LNCaP clone FGC (cell line): ENCODE results near the gene MPST.

Source experiments
- DNase-seq: peaks from one replicate; pipeline ENCODE4 v3.0.0-alpha.2; 2011; ENCODE audit warnings: low read depth
- H3K4me3 ChIP-seq: 2 replicates; pipeline ENCODE4 v1.5.1; 2011; ENCODE audit warnings: mild to moderate bottlenecking, low read depth, low read length, control low read depth
- TF ChIP-seq, protein P1 (sequence below): IDR thresholded peaks from 2 replicates; pipeline ENCODE4 v1.5.1; 2012; ENCODE audit warnings: mild to moderate bottlenecking; ENCODE audit not compliant: control insufficient read depth, insufficient read depth; ENCODE audit errors: extremely low read depth

Gene MPST

GRCh38 chr22:37001826-37002225 is 17.7 kb upstream of the MPST start:
- H3K4me3 ChIP-seq = no peak overlapping the region
- DNase-seq = no peak
- TF ChIP-seq, protein P1, sequence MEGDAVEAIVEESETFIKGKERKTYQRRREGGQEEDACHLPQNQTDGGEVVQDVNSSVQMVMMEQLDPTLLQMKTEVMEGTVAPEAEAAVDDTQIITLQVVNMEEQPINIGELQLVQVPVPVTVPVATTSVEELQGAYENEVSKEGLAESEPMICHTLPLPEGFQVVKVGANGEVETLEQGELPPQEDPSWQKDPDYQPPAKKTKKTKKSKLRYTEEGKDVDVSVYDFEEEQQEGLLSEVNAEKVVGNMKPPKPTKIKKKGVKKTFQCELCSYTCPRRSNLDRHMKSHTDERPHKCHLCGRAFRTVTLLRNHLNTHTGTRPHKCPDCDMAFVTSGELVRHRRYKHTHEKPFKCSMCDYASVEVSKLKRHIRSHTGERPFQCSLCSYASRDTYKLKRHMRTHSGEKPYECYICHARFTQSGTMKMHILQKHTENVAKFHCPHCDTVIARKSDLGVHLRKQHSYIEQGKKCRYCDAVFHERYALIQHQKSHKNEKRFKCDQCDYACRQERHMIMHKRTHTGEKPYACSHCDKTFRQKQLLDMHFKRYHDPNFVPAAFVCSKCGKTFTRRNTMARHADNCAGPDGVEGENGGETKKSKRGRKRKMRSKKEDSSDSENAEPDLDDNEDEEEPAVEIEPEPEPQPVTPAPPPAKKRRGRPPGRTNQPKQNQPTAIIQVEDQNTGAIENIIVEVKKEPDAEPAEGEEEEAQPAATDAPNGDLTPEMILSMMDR = no peak

- no peak for DNase-seq
- H3K4me3 ChIP-seq = no peak overlapping the region
- TF ChIP-seq, protein P1 = no peak
Observed at GRCh38 chr22:37002633-37003032, 16.9 kb upstream of the MPST start.

DNA sequence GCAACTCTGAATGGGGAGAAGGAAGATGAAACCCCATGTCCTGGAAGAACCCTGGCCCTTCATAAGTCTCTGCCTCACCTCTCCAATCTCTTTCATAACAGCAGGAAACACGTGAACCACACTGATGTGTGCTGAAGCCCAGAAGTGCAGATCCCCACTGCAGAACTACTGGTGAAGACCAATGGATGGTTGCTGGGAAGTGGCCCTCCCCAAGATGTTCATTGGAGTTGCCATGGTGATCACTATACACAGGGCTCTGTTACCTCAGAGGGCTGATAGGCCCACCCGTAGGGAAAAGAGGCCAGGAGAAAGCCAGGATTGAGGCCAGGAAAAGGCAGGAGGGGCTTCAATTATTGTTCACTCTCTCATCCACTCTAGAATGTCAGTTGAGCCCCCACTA is 11.9 kb upstream of the MPST start:
- TF ChIP-seq, protein P1 = no peak
- no peak for DNase-seq
- no peak overlapping the region for H3K4me3 ChIP-seq

DNA sequence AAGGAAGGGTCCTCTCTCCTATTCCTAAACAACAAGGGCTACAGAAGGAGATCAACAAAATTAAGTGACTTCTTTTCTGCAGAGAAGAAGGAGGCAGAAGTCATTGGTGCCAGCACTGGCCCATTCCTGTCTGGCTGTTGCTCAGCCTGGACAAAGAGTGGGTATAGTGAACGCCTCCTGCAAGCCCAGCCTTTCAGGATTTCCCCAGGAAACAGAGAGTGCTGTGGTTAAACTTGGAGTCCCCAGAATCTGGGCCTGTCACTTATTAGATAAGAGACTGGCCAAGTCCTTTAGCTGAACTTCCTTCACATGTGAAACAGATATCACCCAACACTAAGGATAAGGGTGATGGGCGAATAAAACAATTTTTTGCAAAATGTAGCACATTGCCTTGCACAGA is 11.2 kb upstream of the MPST start:
- DNase-seq = no peak
- TF ChIP-seq, protein P1 = no peak
- no peak overlapping the region for H3K4me3 ChIP-seq

GRCh38 chr22:37009490-37009889 is 10.1 kb upstream of the MPST start:
- H3K4me3 ChIP-seq = no peak overlapping the region
- TF ChIP-seq, protein P1 = no peak
- no peak for DNase-seq

- no peak overlapping the region for H3K4me3 ChIP-seq
- no peak for DNase-seq
- TF ChIP-seq, protein P1 = no peak
Observed at GRCh38 chr22:37010174-37010573, 9.4 kb upstream of the MPST start.

DNA sequence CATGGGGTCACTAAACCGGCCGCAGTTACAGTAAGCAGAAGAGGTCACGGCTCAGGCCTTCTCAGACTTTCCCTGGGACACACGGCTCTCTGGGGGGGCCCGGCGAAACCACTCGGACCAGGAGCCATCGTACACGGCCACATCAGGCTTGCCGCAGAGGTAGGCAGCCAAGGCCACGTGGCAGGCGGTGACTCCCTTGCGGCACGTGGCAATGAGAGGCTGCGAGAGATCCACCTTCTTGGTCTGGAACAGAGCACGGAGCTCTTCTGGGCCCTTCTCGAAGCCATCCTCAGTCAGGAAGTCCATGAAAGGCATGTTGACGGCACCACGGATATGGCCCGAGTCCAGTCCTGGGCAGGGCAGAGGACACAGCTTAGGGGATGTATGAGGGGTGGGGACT is 8.6 kb upstream of the MPST start:
- DNase-seq = no peak
- TF ChIP-seq, protein P1 = no peak

More for the DNA sequence above, 8.6 kb upstream of the MPST start:
- H3K4me3 ChIP-seq = no peak overlapping the region
